ENCODE results near the gene PECR. TPM values are rescaled to one million over a fixed set of nuclear protein-coding genes. Genes with fewer than 3 reads are reported as not detected.

Gene PECR
- total and polyA plus RNA-seq, 10 of the 15 experiments (the other 5 are each of a cell fraction or from before 2014, with no cell fraction given), result 7.6 to 37.4 (median 25.7) TPM

- TF ChIP-seq PAX5 (IDR thresholded peaks at IDR 0.05; ENCODE audit: borderline replicate concordance, low read depth, low read length), result no peak
- no peak for TF ChIP-seq SMARCA5 (IDR thresholded peaks at IDR 0.05)
- no peak for TF ChIP-seq SUZ12 (IDR thresholded peaks at IDR 0.05; ENCODE audit: unreplicated experiment)
- TF ChIP-seq GABPA (IDR thresholded peaks at IDR 0.05; ENCODE audit: low read depth), result no peak
- TF ChIP-seq SKIL (IDR thresholded peaks at IDR 0.05; ENCODE audit: low read depth, poor library complexity, severe bottlenecking), result no peak
- no peak for TF ChIP-seq BMI1 (IDR thresholded peaks at IDR 0.05; ENCODE audit: borderline replicate concordance)
- TF ChIP-seq SP1 (IDR thresholded peaks at IDR 0.05; ENCODE audit: low read depth, low read length), result no peak
- no peak for TF ChIP-seq ZZZ3 (IDR thresholded peaks at IDR 0.05; ENCODE audit: control insufficient read depth, insufficient read length, low read depth)
- TF ChIP-seq EZH2 (IDR thresholded peaks at IDR 0.05; ENCODE audit: borderline replicate concordance, control insufficient read depth, low read depth, low read length), result no peak
- TF ChIP-seq E2F4 (IDR thresholded peaks at IDR 0.05; ENCODE audit: low read depth, low read length), result 0 out of 2 replicates have a peak, but pooled peaks have one; percentile 14
- TF ChIP-seq ASH2L (IDR thresholded peaks at IDR 0.05; ENCODE audit: borderline replicate concordance, low read depth), result 0 out of 2 replicates have a peak, but pooled peaks have one; percentile 58
- TF ChIP-seq POLR2A (IDR thresholded peaks at IDR 0.05; ENCODE audit: low read depth, low read length), result peak; percentile 94
- no peak for TF ChIP-seq BRCA1 (IDR thresholded peaks at IDR 0.05; ENCODE audit: low read depth, low read length)
- TF ChIP-seq WRNIP1 (IDR thresholded peaks at IDR 0.05; ENCODE audit: borderline replicate concordance, low read depth, low read length), result no peak
- no peak for TF ChIP-seq POLR2AphosphoS2 (IDR thresholded peaks at IDR 0.05; ENCODE audit: low read depth, low read length)
- TF ChIP-seq, protein P1, sequence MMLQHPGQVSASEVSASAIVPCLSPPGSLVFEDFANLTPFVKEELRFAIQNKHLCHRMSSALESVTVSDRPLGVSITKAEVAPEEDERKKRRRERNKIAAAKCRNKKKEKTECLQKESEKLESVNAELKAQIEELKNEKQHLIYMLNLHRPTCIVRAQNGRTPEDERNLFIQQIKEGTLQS (IDR thresholded peaks at IDR 0.05; ENCODE audit: borderline replicate concordance, extremely low read depth, low read depth, low read length), result no peak
- TF ChIP-seq CEBPB (IDR thresholded peaks at IDR 0.05; ENCODE audit: borderline replicate concordance in 1 of 2, low read depth in 2 of 2, low read length in 2 of 2), result no peak
- no peak for TF ChIP-seq RFX5 (IDR thresholded peaks at IDR 0.05; ENCODE audit: low read depth, low read length)
- TF ChIP-seq ZSCAN29 (IDR thresholded peaks at IDR 0.05), result no peak
- TF ChIP-seq ATF7 (IDR thresholded peaks at IDR 0.05; ENCODE audit: low read depth), result no peak
- peak; percentile 36; the same call in 1 of the 2 replicates for TF ChIP-seq CHD2 (IDR thresholded peaks at IDR 0.05; ENCODE audit: borderline replicate concordance, low read depth, low read length)
- TF ChIP-seq JUNB (IDR thresholded peaks at IDR 0.05), result no peak
- 0 out of 2 replicates have a peak, but pooled peaks have one; percentile 38 for TF ChIP-seq BACH1 (IDR thresholded peaks at IDR 0.05; ENCODE audit: borderline replicate concordance)
- no peak for TF ChIP-seq SIX5 (IDR thresholded peaks at IDR 0.05; ENCODE audit: low read depth, low read length, severe bottlenecking)
- TF ChIP-seq TCF12 (IDR thresholded peaks at IDR 0.05; ENCODE audit: low read depth, low read length), result no peak
- TF ChIP-seq, protein P2, sequence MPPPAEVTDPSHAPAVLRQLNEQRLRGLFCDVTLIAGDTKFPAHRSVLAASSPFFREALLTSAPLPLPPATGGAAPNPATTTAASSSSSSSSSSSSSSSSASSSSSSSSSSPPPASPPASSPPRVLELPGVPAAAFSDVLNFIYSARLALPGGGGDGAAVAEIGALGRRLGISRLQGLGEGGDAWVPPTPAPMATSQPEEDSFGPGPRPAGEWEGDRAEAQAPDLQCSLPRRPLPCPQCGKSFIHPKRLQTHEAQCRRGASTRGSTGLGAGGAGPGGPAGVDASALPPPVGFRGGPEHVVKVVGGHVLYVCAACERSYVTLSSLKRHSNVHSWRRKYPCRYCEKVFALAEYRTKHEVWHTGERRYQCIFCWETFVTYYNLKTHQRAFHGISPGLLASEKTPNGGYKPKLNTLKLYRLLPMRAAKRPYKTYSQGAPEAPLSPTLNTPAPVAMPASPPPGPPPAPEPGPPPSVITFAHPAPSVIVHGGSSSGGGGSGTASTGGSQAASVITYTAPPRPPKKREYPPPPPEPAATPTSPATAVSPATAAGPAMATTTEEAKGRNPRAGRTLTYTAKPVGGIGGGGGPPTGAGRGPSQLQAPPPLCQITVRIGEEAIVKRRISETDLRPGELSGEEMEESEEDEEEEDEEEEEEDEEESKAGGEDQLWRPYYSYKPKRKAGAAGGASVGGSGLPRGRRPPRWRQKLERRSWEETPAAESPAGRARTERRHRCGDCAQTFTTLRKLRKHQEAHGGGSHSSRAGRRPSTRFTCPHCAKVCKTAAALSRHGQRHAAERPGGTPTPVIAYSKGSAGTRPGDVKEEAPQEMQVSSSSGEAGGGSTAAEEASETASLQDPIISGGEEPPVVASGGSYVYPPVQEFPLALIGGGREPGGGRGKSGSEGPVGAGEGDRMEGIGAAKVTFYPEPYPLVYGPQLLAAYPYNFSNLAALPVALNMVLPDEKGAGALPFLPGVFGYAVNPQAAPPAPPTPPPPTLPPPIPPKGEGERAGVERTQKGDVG (CRISPR knock-in tag; IDR thresholded peaks at IDR 0.05), result no peak
Measured at GRCh38 chr2:216081487-216082116, at the start of gene PECR, which contains the start of gene TMEM169 (continued).

Measured in GM12878 (cell line).